GM18858 (cell line): Measurements from ENCODE around the gene AUTS2.
A peak's percentile ranks its signal among the peaks of the same experiment; 100 is the strongest.
"Not testable (repeated sequence)": the region's sequence is repeated elsewhere in the genome, so short reads cannot be mapped to it uniquely, and the experiment has no call there.

Source experiments
- ATAC-seq: cut with Tn5 transposase; IDR thresholded peaks from one replicate; pipeline ENCODE4 v1.9.1; 2021; ENCODE audit not compliant: unreplicated experiment

The AUTS2 gene

DNA sequence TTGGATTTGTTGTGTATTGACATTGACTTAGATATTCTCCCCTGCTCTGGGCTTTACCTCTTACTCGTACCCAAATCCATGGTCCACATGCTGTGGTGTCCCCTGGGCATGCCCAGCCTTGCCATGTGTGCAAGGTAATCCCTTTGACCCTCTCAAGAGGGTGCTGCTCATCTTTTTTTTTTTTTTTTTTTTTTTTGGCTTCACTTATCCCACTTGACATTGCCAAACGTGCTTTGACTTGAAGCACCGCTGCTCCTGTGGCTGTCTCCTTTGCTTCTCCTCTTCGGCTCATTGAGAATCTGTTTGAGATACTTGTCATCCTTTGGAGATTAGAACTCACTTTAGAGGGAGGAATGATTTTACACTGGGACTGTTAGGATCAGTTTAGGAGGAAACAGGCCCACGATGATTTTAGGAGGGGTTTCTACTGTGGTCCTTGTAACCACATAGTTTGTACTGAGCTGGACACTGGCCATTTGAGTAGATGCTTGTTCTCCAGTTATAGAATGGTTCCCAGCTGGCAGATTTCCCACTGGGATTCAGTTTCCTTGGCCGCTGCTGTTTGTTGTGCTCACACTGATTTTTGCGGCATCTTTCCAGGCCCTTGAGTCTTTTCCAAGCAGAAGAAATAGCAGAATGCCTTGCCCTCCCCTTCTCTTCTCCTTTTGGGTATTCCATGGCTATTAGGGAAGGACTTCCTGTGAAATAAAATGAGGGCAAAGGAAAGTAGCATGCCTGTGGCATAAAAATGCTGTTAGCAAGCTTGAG is 184.8 kb downstream of the AUTS2 start:
- no peak for ATAC-seq

DNA sequence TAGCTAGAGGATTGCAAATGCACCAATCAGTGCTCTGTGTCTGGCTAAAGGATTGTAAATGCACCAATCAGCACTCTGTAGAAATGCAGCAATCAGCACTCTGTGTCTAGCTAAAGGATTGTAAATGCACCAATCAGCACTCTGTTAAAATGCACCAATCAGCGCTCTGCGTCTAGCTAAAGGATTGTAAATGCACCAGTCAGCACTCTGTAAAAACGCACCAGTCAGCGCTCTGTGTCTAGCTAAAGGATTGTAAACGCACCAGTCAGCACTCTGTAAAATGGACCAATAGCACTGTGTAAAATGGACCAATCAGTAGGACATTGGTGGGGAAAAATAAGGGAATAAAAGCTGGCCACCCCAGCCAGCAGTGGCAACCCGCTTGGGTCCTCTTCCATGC is 187.9 kb downstream of the AUTS2 start:
- not testable (repeated sequence) for ATAC-seq

DNA sequence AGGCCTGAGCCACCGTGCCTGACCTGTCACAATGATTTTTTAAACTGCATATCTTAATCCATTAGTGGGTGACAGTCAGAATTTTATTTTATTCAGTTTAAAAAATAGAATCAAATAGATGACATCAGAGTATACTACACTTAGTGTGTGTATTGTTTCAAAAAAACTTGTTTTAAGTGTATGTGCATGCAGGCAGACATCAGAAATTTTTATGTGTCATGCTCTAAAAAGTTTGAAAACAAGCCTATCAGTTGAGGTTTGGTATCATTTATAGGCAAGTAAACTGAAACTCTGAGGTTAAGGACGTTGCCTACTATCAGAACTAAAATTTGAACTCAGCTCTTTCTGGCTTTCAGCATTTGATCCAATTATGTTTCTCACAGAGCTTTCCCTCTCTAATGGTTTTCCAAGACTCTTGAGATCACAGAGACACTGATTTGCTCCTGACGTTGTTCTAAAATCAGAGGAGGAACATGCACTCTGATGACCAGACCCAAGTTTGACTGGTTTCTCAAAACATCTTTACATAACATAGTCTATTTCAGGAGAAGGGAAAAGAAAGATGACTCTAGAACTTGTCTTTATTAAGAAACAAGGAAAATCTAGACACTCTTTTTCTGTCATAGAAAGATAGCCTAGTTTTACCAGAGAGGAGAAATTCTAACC is 188.6 kb downstream of the AUTS2 start:
- ATAC-seq, result no peak

DNA sequence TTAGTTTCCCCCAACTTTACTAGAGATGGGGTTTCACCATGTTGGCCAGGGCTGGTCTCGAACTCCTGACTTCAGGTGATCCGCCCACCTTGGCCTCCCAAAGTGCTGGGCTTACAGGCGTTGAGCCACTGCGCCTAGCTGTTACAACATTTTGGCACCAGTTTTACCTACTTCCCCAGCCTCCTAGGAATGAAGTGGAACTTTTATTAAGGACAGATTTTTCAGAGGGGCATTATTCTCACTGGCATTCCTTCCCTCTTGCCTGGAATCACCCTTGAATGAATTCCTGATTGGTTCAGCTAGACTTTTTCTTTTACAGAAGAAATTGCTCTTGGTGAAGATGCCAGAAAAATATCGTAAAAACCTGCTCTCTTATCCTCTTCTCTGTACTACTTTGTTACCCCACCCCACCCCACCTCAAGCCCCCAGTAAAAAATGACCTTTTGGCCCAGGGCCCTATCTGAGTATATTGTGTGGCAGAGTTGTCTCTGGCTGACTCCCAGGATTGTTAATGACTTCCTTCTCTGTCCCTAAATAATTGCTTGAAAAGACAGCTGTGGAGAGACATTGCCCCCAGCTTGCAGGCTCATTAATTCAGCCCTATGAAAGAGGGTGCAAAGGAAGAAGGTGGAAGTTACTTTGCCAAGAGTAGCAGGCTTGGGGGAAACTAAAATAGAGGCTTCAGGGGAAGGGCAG is 189.6 kb downstream of the AUTS2 start:
- no peak for ATAC-seq

DNA sequence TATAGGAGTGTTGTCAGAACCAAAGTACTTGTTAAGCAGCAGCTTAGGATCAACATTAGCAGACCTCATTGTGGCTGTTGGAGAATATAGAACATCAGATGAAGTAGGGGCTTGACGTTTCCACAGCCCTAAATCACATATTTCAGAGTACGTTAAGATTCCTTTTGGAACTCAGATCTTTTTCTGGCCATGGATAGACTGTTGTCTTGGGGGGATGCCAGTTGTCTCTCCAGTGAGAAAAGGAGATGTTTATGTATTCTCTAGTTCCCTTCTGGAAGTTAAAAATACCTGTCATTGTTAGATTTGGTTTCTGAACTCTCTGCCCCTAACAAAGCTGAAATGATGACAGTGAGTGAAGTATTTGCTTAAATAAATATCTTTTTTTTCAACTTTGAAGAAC is 191.3 kb downstream of the AUTS2 start:
- ATAC-seq, result no peak

DNA sequence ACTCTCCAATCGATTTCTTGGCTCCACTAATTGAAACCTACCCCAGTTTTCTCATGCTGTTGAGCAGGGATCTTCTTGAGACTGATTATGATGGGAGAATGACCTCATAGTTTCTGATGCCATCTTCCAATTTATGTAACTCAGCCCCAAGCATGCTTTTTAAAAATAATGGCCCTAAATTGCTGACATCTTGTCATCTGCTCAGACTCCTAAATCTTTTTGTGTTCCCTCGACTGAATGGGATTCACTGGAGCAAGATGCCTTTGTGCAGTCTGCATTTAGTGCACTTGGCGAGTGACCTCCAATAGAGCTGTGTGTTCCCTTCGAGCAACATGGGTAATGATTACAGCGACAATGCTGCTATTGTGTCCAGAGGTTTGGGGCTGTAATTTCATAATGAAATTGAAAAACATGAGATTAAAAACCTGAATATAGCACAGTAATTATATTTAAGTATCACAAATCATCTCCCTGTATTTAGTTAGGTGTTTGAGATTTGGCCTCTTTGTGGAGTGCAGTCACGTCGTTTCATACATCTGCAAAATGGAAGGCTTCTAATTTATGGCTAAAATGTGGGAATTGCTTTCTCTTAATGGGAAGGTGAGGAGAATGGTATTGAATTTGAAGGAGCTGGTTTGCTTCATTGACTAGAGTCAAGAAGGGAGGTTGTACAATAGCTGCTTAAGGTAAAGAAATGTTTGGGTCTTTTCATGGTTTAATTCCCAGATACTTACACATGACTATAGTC is 192.9 kb downstream of the AUTS2 start:
- ATAC-seq, result no peak

DNA sequence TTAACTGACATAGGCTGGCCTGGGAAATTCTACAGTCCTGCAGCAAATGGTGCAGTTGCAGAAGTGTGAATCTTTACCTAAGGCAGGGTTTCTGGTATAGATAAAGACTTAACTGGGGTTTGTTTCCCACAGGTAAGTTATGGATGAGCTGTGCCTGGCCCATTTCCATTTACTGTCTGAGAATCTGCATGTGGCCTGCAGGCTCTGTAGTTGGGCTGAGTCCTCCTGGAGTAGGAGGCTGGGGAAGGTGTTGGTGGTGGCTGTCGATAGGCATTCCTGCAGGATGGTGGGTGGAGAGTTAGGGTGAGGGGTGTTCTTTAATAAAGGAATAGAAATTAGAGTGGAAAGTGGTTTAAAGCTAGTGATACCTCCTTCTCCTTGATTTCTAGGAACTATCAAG is 193.5 kb downstream of the AUTS2 start:
- ATAC-seq, result no peak

DNA sequence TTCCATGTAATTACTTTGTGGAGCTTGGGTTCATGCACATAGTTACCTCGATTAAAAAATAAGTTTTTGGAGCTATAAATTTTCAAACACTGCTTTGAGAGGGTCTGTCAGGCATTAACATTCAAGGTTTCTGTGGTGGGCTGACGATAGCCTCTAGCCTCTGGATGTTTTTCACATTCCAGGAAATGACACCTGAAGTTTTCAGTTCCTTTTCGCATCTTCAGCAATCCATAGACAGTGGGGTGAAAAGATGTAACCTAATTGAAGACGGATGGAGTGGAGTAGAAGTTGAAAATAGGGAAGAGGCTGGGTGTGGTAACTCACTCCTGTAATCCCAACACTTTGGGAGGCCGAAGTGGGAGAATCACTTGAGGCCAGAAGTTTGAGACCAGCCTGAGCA is 197.7 kb downstream of the AUTS2 start:
- no peak for ATAC-seq

DNA sequence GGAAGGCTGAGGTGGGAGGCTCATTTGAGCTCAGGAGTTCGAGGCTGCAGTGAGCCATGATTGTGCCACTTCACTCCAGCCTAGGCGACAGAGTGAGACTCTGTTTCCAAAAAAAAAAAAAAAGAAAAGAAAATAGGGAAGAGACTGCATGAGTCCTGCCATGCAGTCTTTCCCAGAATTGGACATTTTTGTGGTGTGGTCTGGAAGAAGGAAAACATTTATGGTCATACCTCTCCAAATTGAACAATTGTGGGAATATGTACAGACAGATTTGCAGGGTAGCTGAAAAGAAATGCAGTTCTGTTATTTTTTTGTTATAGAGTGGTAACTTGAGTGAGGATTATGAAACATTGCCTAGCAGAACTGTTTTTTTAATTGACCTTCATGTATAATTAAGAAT is 198.1 kb downstream of the AUTS2 start:
- ATAC-seq, result no peak

DNA sequence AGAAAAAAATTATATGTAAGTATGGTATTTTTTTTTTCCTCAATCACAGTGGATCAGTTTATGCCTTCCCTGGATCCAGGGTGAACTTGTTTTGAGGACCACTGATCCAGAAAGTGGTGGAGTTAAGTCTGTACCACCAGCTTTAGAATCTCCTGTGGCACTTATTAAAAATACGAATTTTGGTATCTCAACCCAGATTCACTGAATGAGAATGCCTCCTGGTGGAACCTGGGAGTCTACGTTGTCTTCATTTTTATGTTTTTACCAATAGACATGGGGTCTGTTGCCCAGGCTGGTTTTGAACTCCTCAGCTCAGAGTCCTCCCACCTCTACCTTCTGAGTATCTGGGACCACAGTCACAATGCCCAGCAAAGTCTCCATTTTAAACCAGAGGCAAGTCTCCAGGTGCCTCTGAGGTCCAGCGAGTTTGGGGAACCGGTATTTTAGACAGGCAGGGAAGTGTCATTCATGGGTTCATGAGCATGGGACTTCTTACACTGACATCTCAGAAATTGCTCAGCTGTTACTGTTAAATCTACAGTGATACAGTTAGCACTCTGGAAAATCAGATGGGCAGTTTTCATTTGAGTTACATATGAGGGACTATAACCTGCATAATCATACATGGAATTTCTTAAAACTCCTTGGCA is 200.9 kb downstream of the AUTS2 start:
- ATAC-seq, result no peak

DNA sequence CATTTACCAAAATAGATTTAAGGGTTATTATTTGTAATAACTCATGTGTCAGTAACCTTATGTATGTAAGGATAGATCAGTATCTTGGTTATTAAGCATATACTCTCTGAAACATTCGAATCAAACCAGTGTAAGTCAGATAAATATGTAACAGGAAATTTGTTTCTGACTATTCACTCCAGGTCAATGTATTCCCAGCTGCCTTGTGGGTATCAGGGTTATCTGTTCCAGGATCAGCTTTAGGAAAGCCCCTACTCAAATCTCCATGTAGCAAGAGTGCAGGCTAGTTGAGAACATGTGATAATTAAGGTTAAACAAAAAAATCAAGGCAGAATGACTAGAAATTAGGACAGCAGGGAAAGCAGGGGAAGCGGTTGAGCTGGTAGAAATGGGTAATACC is 201.7 kb downstream of the AUTS2 start:
- ATAC-seq, result no peak

DNA sequence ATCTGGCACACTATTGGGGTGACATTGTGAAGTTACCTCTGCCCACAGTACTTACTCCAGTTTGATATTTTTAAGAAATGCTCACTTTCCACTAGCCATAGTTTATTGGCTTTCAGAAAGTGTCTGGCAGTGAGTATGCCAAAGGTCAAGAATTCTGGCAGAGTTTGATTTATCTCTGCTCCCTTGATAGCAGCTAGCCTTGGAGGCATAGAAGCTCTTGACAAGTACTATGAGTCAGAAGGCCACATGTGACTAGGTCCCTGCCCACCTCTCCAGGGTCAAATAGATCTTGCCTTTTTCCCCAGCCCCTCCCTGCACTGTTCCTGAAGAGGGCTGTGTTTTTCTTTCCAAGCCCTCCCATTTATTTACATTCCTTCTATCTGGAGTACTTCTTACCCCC is 202.2 kb downstream of the AUTS2 start:
- no peak for ATAC-seq

DNA sequence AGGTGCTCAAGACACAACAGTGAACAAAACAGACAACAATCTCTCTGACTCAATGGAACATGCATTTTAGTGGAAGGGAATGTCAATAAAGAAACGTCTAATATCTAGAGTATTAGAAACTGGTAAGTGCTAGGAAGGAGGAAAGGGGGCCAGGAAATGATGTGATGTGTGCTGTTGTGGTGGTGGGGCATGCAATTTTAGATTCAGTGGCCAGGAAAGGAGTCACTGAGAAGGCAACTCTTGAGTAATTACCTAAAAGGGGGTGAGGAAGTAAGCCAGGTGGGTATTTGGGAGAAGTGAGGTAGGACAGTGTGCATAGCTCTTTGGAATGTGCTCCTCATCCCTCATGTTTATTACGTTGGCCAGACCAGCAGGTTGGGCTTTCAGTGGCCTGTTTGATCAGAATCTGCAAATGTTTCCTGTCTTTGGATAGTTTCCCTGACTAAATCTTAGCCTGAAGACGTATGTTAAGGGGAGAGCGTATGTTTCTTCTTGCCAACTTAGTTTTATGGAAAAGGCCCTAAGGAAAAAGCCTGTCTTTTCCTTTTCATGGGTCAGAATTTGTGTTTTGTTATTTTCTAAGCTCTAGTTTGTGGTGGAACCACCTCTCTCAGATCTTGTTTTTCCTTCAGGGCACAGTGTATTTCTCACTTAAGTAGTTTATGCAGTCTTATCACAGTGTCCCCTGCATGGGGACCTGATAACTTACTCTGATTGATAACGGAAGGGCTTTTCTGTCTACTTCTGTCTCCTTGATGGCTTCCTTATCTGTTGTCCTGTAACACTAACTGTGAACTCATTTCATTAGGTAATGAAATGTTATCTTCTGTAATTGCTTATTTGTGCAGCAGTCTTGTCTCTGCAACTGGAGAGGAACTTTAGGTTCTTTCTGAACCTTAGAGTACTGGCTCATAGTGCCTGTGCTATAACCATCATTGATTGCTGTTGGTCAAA is 203.7 kb downstream of the AUTS2 start:
- no peak for ATAC-seq

DNA sequence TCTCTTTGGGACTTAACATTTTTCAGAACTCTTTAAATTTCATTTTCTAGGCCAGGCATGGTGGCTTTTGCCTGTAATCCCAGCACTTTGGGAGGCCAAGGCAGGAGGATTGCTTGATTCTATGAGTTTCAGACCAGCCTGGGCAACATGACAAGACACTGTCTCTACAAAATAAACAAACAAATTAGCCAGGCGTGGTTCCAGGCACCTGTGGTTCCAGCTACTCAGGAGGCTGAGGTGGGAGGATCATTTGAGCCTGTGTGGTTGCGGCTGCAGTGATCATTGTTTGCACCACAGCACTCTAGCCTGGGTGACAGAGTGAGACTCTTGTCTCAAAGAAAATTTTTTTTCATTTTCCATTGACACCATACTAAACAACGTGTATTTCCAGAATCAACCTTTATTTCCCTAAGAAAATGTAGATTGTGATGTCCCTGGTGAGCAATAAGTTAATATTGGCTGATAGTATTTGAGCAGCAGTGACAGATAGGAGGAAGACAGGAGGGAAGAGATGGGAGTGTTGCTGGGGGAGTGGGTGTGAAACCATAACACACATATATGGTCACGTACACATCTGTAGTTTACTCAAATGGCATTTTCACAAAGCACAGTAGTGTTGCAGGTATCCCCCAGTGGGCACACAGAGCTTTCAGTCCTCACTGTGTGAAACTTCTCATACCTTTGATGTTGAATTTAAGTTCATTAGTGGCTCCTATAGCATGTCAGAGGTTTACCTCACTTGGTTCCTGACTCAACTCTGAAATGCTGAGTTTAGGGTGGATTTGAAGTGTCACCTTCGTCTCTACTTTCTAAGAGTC is 205.6 kb downstream of the AUTS2 start:
- peak; percentile 93 for ATAC-seq

DNA sequence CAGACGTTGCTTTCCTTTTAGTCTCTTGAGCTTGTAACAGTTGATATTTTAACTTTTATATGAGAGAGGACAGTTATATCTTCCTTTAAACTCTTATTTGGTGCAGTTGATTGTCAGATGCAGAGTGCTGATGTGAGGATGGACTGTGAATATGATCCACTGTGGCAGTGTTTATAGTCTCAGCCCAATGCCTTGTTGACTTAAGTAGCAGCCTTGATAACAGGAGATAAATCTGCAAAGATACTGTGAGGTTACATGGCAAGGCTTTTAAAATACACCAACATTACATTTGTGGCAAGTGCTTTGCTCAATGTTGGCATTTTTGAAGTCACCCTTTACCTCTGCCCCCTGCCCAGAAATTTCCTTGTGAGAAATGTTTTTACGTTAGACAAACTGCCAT is 206.7 kb downstream of the AUTS2 start:
- ATAC-seq, result no peak

DNA sequence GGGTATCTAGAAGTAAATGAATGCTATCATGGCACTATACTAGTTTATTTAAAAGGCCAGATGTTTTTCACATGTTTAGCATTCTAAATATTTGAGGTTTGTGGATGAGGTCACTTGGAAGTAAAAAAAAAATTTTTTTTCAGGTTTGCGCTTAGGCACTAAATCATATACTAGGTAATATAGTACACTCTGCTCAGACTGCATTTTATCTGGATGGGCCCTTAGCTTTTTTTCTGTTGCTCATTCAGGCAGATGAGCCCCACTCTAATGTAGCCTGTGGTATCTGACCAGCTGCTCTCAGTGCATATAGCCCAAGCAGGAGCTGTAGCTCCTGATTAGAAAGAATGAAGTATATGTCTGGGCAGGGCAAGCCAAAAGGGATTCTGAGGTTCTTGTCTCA is 210.1 kb downstream of the AUTS2 start:
- no peak for ATAC-seq

DNA sequence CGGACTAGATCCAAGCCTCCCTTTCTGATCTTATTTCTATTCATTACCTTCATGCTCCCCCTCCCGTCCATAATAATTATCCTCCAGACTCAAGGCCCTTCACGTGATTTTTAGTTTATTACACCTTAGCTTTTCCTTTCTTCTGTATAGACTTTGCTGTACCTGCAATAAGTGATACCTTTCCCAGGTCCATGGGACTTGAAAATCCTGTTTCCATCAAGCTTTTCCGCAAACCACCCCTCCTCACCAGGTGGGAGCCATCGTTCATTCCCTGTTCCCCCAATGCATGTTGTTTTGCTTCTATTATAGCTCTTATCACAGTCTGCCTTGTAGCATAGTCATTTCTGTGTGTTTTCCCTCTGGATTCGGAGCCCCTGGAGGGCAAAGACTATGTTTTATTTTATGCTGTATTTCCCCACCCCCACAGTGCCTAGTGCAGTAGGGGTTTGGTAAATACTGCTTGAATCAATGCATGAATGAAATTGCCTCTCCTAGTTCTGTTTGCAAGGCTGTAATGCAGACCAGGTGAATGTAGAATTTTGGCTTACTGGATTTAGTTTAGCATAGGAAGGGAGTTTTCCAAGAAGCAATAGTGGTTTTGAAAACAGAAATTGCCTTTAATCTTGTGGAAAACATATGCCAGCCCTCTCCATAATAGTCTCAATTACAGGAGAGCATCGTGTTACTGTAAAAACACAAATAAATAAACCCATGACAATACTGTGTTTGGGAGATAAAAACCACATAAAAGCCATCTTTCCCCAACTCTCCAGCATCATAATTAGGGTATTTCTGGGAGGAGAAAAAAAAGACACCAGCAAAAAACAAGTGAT is 213.4 kb downstream of the AUTS2 start:
- ATAC-seq, result no peak

DNA sequence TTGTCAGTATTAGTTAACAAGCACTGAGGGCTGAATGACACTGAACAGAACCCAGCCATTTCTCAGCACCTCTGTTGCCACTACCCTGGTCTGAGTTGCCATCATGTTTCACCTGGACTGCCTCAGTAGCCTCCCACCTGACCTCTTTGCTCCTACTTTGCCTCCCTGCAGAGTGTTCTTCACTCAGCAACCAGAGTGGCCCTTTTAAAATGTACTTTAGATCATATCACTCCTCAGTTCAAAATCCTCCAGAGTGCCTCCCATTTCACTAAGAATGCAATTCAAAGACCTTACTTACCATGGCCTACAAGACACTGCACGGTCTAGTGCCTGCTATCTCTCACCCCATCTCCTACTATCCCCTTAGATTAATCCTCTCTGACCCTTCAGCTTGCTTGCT is 214.5 kb downstream of the AUTS2 start:
- ATAC-seq, result no peak
